Motor neuron (in vitro differentiated cells): ENCODE measurements around the gene SLC25A42. TPM values are rescaled to one million over a fixed set of nuclear protein-coding genes. Genes with fewer than 3 reads are reported as not detected.
"Not testable (repeated sequence)": the region's sequence is repeated elsewhere in the genome, so short reads cannot be mapped to it uniquely, and the experiment has no call there.

ENCODE experiments used
- ATAC-seq, 8 experiments: fragments of 200-7000 bp; cut with Tn5 transposase; replicated peaks in 6 of 8; 2 replicates each; pipeline ENCODE4 v1.8.0; 2021; ENCODE audit warnings: mild to moderate bottlenecking in 8 of 8, moderate library complexity in 8 of 8
- H3K27ac ChIP-seq, 2 donors: fragments of 250-450 bp; sonication (Bioruptor Pico); 2 replicates each; pipeline ENCODE4 v1.9.0; 2021; ENCODE audit warnings: antibody characterized with exemption in 2 of 2, mild to moderate bottlenecking in 2 of 2, moderate library complexity in 1 of 2
- H3K4me1 ChIP-seq, 2 donors: fragments of 250-450 bp; sonication (Bioruptor Pico); replicated peaks in 1 of 2; 2 replicates each; pipeline ENCODE4 v1.6.1; 2021; ENCODE audit warnings: antibody characterized with exemption in 2 of 2, mild to moderate bottlenecking in 2 of 2, moderate library complexity in 1 of 2
- H3K4me3 ChIP-seq, 5 donors: fragments of 250-450 bp; sonication (Bioruptor Pico); 2 replicates each; pipeline ENCODE4 v1.9.0; 2021; ENCODE audit warnings: antibody characterized with exemption in 5 of 5, mild to moderate bottlenecking in 5 of 5, moderate library complexity in 4 of 5
- WGBS, 10 experiments: fragments of 450-650 bp; shearing (Covaris generic); methylation state at CpG; one replicate each; pipeline ENCODE4 v1.0.0; 2022; 5-methylcytosine and 5-hydroxymethylcytosine counted together
- in situ Hi-C, 9 experiments: fragments of 400-800 bp; cut with MboI; loops; one replicate each; pipeline ENCODE4 v1.15.0; 2021; ENCODE audit warnings: low sequenced_read_pairs in 9 of 9, low pct_unique_long_range_greater_than_20kb in 2 of 9; ENCODE audit not compliant: unreplicated experiment in 9 of 9
- total RNA-seq, 8 experiments: library from RNA; unstranded; fragments of 300-600 nt; gene quantifications; 2 replicates each; pipeline versions ENCODE4 v1.2.3 to v1.2.4, GENCODE V29; 2022

Gene SLC25A42
- total RNA-seq, 8 experiments from 2014 or later: 3.8 to 15.6 (median 7.9) TPM

- Histone ChIP-seq H3K4me1 (peaks cover 7 to 9% of the 10 kb centered on the region in 2 donors), H3K27ac (peak overlapping the region; percentile 16 to 47), H3K4me3 (no peak overlapping the region)
- 88% methylated on average over 7 of the region's 39 CpGs; no CpG with 5 or more reads in 9 of the 10 experiments for WGBS, 10 experiments
- in situ Hi-C loops: no loop called here
- peak; percentile 58 to 98 (median 96) for ATAC-seq
Observed at GRCh38 chr19:19120308-19121231, 56.8 kb downstream of the SLC25A42 start.

DNA sequence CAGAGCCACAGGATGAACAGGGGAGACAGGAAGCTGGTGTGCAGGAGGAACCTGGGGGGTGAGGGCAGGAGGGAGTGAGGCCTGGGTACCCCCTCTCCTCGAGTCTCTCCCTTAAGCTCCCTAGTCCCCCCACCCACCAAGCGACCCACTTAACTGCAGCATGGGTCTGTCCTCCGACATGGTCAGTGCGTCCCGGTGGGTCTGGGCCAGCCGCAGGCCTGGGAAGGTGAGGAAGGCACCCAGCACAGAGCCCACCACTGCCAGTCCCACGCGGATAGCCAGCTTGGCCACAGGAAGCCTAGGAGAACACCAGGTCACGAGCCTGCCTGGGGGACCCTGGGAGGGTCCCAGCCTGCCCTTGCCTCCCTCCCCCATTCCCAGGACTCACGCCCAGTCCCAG lies 57.6 kb downstream of the SLC25A42 start:
- Histone ChIP-seq H3K4me3 (no peak overlapping the region), H3K27ac (no peak overlapping the region), H3K4me1 (peaks cover 7 to 9% of the 10 kb centered on the region in 2 donors)
- ATAC-seq: no peak
- 80 to 100% (median 86%) methylated on average over 1 of the region's 10 CpGs; no CpG with 5 or more reads in 7 of the 10 experiments for WGBS, 10 experiments
- in situ Hi-C loops: no loop called here

DNA sequence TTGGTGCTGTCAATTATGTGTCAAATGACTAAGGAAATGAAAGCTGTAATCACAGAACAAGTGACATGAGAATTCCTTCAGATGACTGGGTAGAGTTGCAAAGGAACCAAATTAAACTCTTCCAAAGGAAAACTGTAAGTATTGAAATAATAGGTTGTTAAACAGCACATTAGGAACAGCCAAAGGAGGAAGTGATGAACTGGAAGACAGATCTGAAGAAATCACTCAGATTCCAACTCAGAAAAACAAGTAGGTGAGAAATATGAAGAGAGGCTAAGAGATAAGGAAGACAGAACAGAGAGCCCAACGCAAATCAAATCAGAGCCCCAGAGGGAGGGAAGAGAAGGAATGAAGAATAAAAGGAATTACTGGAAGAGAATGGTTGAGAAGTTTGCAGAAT lies 59.1 kb downstream of the SLC25A42 start:
- Histone ChIP-seq H3K4me3 (no peak overlapping the region), H3K4me1 (peaks cover 7 to 9% of the 10 kb centered on the region in 2 donors), H3K27ac (no peak overlapping the region)
- 77 to 100% (median 96%) methylated on average over 1 of the region's 1 CpG for WGBS, 10 experiments
- in situ Hi-C loops: no loop called here
- no peak for ATAC-seq

DNA sequence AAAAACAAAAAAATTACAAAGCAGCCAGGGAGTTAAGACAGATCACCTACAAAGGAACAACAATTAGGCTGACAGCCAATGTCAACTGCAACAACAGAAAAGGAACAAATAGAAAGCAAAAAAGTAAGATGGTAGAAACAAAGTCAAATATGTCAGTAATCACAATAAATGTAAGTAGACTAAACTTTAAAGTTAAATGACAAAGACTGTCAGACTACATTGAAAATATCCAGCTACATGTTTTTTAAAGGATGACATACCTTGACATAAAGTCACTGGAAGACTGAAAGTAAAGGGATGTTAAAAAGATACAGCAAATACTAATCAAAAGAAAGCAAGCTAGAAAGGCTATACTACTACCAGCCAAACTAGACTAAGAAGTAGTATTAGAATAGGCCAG lies 59.6 kb downstream of the SLC25A42 start:
- Histone ChIP-seq H3K4me1 (peaks cover 7 to 9% of the 10 kb centered on the region in 2 donors), H3K4me3 (no peak overlapping the region), H3K27ac (no peak overlapping the region)
- no peak for ATAC-seq
- in situ Hi-C loops: no loop called here

GRCh38 chr19:19126102-19126501 lies 62.3 kb downstream of the SLC25A42 start:
- no peak overlapping the region for H3K27ac ChIP-seq
- in situ Hi-C loops: loop anchor here in 1 of 9 experiments (25.0 kb wide), 1 partner anchor 361 kb away; no protein-coding TSS in a partner anchor
- no peaks in the 10 kb centered on the region for H3K4me1 ChIP-seq
- WGBS, 10 experiments: 80 to 100% (median 89%) methylated on average over 1 to 6 of the region's 6 CpGs
- no peak overlapping the region for H3K4me3 ChIP-seq
- ATAC-seq: no peak

DNA sequence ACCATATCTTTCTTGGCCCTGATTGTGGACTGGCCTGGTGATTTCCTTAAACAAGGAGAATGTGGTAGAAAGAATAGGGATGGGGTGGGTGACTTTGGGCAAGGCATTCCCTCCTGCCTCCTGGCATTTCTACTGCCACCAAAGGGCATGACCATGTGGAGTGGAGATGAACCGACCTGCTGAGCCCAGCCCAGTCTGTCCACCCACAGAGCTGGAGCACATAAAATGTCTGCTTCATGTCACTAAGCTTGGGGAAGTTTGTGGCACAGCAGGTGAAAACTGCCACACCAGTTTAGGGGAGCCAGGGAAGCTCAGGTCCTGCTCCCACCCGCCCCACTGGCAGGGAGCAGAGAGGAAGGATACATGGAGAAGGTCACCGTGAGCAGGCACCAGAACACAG lies 68.2 kb downstream of the SLC25A42 start:
- Histone ChIP-seq H3K4me1 (no peaks in the 10 kb centered on the region), H3K27ac (no peak overlapping the region), H3K4me3 (no peak overlapping the region)
- in situ Hi-C loops: loop anchor here in 1 of 9 experiments (25.0 kb wide), 1 partner anchor 355 kb away; no protein-coding TSS in a partner anchor
- ATAC-seq: no peak
- 80 to 100% (median 98%) methylated on average over 1 to 3 of the region's 3 CpGs; no CpG with 5 or more reads in 6 of the 10 experiments for WGBS, 10 experiments

- 75 to 100% (median 90%) methylated on average over 1 to 4 of the region's 12 CpGs; no CpG with 5 or more reads in 7 of the 10 experiments for WGBS, 10 experiments
- in situ Hi-C loops: loop anchor here in 1 of 9 experiments (25.0 kb wide), 1 partner anchor 354 kb away; no protein-coding TSS in a partner anchor
- H3K4me1 ChIP-seq: peaks cover 3 to 5% of the 10 kb centered on the region in 2 donors
- ATAC-seq: no peak
- no peak overlapping the region for H3K4me3 ChIP-seq
- no peak overlapping the region for H3K27ac ChIP-seq
Observed at GRCh38 chr19:19132912-19133311, 69.1 kb downstream of the SLC25A42 start.

GRCh38 chr19:19133985-19134384 lies 70.2 kb downstream of the SLC25A42 start:
- H3K4me3 ChIP-seq: no peak overlapping the region
- peaks cover 3 to 5% of the 10 kb centered on the region in 2 donors for H3K4me1 ChIP-seq
- 69 to 100% (median 100%) methylated on average over 1 to 6 of the region's 6 CpGs; no CpG with 5 or more reads in 1 of the 10 experiments for WGBS, 10 experiments
- ATAC-seq: no peak
- in situ Hi-C loops: loop anchor here in 1 of 9 experiments (25.0 kb wide), 1 partner anchor 353 kb away; no protein-coding TSS in a partner anchor
- no peak overlapping the region for H3K27ac ChIP-seq

- in situ Hi-C loops: loop anchor here in 1 of 9 experiments (25.0 kb wide), 1 partner anchor 353 kb away; no protein-coding TSS in a partner anchor
- no peak overlapping the region for H3K27ac ChIP-seq
- 14 to 100% methylated on average over 1 to 7 of the region's 21 CpGs; no CpG with 5 or more reads in 8 of the 10 experiments for WGBS, 10 experiments
Observed at GRCh38 chr19:19134687-19135158, 70.9 kb downstream of the SLC25A42 start.

DNA sequence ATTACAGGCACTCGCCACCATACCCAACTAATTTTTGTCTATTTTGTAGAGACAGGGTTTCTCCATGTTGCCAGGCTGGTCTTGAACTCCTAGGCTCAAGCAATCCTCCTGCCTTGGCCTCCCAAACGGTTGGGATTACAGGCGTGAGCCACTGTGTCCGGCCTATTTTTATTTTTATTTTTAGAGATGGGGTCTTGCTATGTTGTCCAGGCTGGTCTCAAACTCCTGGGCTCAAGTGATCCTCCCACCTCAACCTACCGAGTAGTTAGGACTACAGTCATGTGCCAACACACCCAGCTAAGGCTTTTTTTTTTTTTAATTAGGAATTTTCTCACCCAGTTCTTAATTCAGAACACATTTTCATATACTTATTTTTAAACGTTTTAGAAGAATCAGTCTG lies 71.9 kb downstream of the SLC25A42 start:
- H3K27ac ChIP-seq, ATAC-seq, H3K4me3 ChIP-seq, H3K4me1 ChIP-seq: not testable (repeated sequence)
- in situ Hi-C loops: loop anchor here in 1 of 9 experiments (25.0 kb wide), 1 partner anchor 352 kb away; no protein-coding TSS in a partner anchor
- 0 to 92% (median 81%) methylated on average over 1 to 6 of the region's 6 CpGs; no CpG with 5 or more reads in 1 of the 10 experiments for WGBS, 10 experiments

More at GRCh38 chr19:19134687-19135158, 70.9 kb downstream of the SLC25A42 start:
- no peak overlapping the region for H3K4me3 ChIP-seq
- peak in 2 of 8 experiments; percentile 10 to 41 for ATAC-seq
- H3K4me1 ChIP-seq: peaks cover 3 to 5% of the 10 kb centered on the region in 2 donors

DNA sequence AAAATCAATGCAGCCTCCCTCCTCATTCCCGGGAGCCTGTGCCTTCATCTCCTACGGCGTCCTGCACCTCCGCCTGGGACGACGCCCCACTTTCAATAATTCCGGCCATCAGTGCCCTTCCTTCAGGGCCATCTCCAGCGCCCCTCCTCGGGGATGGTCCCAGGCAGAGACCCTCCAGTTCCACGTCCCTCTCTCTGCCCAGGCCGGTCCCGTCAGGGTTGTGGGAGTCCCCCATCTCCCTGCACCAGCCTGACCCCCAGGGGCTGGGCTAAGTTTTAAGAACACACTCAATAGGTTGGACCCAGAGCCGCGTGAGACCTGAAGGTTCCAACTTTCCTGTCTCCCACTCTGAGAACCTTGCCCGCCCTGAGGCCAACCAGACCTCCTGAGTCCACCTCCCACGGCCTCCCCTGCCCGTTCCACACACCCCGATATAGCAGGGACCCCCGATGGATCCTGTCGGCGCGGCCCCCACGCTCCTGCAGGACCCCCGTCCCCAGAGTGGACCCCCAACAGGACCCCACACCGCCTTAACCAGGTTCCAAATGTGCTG lies 73.8 kb downstream of the SLC25A42 start:
- Histone ChIP-seq H3K4me1 (peaks cover 3 to 5% of the 10 kb centered on the region in 2 donors), H3K4me3 (peak overlapping the region; percentile 56 to 98 (median 80)), H3K27ac (peak overlapping the region in 1 of 2 donors; percentile 20)
- in situ Hi-C loops: loop anchor here in 1 of 9 experiments (25.0 kb wide), 1 partner anchor 350 kb away; no protein-coding TSS in a partner anchor
- WGBS, 10 experiments: 0 to 13% (median 0%) methylated on average over 1 to 11 of the region's 25 CpGs; no CpG with 5 or more reads in 5 of the 10 experiments
- ATAC-seq: peak; percentile 2 to 26 (median 6)

DNA sequence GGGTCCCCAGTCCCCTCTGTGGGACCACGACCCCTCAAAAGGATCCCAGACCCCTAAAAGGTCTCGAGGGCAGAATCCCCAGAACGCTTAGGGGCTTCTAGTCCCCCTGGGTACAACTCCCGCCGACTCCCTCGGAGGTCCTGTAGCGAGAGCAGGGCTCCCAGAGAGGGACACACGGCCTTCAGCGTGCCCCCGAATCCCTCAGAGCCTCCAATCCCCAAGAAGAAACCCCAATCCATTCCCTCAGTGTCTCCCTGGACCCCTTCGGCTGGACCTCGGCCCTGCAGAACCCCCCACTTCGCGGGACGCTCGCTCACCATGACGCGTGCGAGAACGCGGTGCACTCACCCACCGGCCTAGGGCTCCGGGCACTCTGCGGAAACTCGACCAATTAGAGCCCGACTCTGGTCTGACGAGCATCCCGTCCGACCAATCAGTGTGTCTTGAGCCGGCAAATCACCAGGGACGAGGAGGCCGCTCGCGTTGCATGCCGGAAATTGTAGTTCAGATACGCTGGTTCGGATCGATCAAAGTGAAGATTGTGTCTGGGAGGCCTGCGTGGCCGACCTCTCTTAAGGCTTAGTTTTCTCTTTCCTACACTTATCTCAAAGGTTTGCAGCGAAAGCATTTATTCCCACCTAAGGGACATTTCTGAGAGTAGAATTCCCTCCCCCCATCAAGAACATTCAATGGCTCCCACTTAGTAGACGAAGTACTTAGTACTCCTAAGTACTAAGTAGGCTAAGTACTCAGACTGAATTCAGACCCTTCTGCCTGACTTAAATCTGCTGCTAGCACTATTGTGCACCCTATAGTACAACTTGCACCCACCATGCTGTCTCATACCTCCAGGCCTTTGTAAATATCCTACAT lies 74.6 kb downstream of the SLC25A42 start, which contains the start of gene TMEM161A:
TMEM161A (minus strand) TSS at position 370 of the 873 bp plus-strand sequence; CDS start at position 320, 50 bp downstream.
- WGBS, 10 experiments: 0 to 100% (median 2%) methylated on average over 1 to 25 of the region's 42 CpGs; no CpG with 5 or more reads in 4 of the 10 experiments
- Histone ChIP-seq H3K4me3 (peak within 1 kb of the TSS; percentile 56 to 98 (median 80)), H3K27ac (peak within 1 kb of the TSS; percentile 20 to 34), H3K4me1 (peaks cover 3 to 5% of the 10 kb centered on the region in 2 donors)
- in situ Hi-C loops: loop anchor here in 1 of 9 experiments (25.0 kb wide), 1 partner anchor 349 kb away; no protein-coding TSS in a partner anchor
- peak; percentile 98 to 100 (median 100) for ATAC-seq
